ENCODE results near the gene CDCA8. TPM values are rescaled to one million over a fixed set of nuclear protein-coding genes. Genes with fewer than 3 reads are reported as not detected.
"Not testable (repeated sequence)": the region's sequence is repeated elsewhere in the genome, so short reads cannot be mapped to it uniquely, and the experiment has no call there.

Gene CDCA8
- total RNA-seq, 4 donors from 2014 or later = 0.26 to 0.42 (median 0.40) TPM; not detected in 1

DNA sequence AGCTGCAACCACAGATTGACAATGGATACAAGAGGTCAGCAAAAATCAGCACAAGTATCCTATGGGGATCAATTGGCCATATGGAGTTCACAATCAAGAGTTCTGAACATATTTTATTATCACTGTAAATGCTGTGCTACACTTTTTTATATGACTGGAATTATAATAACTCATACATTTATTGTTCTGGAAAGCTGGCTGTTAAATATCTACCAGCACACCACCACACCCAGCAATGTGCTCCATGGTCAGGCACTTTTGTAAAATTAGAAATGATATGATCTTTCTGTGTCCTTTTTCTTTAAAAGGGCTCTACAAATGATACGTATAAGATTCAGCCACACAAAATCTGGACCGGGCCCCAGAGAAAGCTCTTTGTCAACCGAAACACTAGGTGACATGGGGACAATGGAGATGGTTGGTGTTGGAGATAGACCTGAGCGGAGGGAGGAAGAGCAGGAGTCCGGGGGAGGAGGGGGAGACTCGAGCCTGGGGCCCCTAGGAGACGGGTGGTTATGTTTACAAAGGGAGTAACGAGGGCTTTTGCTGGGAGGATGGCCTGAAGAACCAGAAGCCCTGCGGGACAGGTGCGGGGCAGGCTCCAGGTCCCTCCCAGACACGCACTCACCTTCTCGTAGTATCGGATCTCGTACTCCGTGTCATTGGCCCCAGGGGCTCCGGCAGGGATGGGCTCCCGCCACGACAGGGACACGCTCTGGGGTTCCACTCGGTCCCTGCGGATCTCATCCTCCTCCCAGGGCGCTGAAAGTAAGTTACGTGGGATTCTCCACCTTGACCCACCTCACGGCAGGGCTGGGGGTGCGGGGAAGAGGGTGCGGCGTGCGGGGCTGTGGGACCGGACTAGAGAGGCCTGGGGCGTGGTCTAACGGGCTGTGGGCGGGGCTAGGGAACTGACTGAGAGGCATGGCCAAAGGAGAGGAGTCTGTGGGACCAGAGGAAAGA is 42.6 kb downstream of the CDCA8 start:
- 18% methylated on average over 24 of the region's 32 CpGs for WGBS
- no peak for DNase-seq (ENCODE audit: extremely low spot score)
- TF ChIP-seq POLR2AphosphoS5 (IDR thresholded peaks at IDR 0.05) (no peak), EP300 (IDR thresholded peaks at IDR 0.05) (no peak)
- TF ChIP-seq, protein P1, sequence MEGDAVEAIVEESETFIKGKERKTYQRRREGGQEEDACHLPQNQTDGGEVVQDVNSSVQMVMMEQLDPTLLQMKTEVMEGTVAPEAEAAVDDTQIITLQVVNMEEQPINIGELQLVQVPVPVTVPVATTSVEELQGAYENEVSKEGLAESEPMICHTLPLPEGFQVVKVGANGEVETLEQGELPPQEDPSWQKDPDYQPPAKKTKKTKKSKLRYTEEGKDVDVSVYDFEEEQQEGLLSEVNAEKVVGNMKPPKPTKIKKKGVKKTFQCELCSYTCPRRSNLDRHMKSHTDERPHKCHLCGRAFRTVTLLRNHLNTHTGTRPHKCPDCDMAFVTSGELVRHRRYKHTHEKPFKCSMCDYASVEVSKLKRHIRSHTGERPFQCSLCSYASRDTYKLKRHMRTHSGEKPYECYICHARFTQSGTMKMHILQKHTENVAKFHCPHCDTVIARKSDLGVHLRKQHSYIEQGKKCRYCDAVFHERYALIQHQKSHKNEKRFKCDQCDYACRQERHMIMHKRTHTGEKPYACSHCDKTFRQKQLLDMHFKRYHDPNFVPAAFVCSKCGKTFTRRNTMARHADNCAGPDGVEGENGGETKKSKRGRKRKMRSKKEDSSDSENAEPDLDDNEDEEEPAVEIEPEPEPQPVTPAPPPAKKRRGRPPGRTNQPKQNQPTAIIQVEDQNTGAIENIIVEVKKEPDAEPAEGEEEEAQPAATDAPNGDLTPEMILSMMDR (IDR thresholded peaks at IDR 0.05) = no peak
- Histone ChIP-seq H3K9me3 (peaks cover 0 to 5% (median 0%) of the 10 kb centered on the region in 4 donors), H3K36me3 (no peaks in the 10 kb centered on the region), H3K4me3 (no peak overlapping the region), H3K4me1 (no peaks in the 10 kb centered on the region), H3K27ac (replicated peaks in 1 of 4) (no peak overlapping the region), H3K27me3 (peaks cover 0 to 79% (median 7%) of the 10 kb centered on the region in 4 donors)
- intact Hi-C loops (cut with DNase I) = no loop called here

DNA sequence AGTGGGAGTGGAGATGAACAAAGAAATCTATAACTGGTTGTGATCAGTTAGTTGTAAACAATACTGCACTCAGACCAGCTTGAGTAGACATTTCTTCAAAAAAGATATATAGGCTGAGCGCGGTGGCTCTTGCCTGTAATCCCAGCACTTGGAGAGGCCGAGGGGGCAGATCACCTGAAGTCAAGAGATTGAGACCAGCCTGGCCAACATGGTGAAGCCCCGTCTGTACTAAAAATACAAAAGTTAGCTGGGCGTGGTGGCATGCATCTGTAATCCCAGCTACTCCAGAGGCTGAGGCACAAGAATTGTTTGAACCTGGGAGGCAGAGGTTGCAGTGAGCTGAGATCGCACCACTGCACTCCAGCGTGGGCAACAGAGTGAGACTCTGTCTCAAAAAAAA is 45.7 kb downstream of the CDCA8 start:
- WGBS = 62% methylated on average over 7 of the region's 7 CpGs
- H3K4me3 ChIP-seq; H3K9me3 ChIP-seq; H3K27ac ChIP-seq (replicated peaks in 1 of 4); intact Hi-C loops (cut with DNase I); H3K36me3 ChIP-seq; H3K4me1 ChIP-seq; DNase-seq (ENCODE audit: extremely low spot score): not testable (repeated sequence)
- peaks cover 0 to 90% (median 7%) of the 10 kb centered on the region in 4 donors for H3K27me3 ChIP-seq

DNA sequence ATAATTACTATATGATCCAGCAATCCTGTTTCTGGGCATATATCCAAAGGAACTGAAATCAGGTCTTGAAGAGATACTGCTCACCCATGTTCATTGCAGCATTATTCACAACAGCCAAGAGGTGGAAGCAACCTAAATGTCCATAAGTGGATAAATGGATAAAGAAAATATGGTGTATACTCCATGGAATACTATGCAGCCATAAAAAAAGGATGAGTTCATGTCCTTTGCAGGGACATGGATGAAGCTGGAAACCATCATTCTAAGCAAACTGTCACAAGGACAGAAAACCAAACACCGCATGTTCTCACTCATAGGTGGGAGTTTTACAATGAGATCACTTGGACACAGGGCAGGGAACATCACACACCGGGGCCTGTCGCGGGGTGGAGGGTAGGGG is 46.3 kb downstream of the CDCA8 start:
- H3K4me3 ChIP-seq; H3K9me3 ChIP-seq; H3K36me3 ChIP-seq; DNase-seq (ENCODE audit: extremely low spot score); H3K27ac ChIP-seq (replicated peaks in 1 of 4); H3K4me1 ChIP-seq; intact Hi-C loops (cut with DNase I): not testable (repeated sequence)
- 92% methylated on average over 4 of the region's 4 CpGs for WGBS
- peaks cover 0 to 84% (median 4%) of the 10 kb centered on the region in 4 donors for H3K27me3 ChIP-seq

DNA sequence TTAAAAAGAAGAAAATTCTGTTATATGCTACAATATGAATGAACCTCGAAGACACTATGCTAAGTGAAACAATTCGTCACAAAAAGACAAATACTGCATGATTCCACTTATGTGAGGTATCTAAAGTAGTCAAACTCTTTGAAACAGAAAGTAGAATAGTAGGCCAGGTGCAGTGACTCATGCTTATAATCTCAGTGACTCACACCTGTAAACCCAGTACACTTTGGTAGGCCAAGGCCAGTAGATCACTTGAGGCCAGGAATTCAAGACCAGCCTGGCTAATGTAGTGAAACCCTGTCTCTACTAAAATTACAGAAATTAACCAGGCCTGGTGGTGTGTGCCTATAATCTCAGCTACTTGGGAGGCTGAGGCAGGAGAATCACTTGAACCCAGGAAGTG is 46.9 kb downstream of the CDCA8 start:
- no peak for DNase-seq (ENCODE audit: extremely low spot score)
- Histone ChIP-seq H3K36me3 (no peaks in the 10 kb centered on the region), H3K27me3 (peaks cover 0 to 79% (median 4%) of the 10 kb centered on the region in 4 donors), H3K27ac (replicated peaks in 1 of 4) (no peak overlapping the region), H3K4me1 (no peaks in the 10 kb centered on the region), H3K4me3 (no peak overlapping the region), H3K9me3 (peaks cover 0 to 5% (median 0%) of the 10 kb centered on the region in 4 donors)
- WGBS = 92% methylated on average over 2 of the region's 2 CpGs
- intact Hi-C loops (cut with DNase I) = no loop called here
- TF ChIP-seq, protein P1 (IDR thresholded peaks at IDR 0.05) = no peak
- TF ChIP-seq POLR2A (IDR thresholded peaks at IDR 0.05; ENCODE audit: low read depth) (no peak), POLR2AphosphoS5 (IDR thresholded peaks at IDR 0.05) (no peak), EP300 (IDR thresholded peaks at IDR 0.05) (no peak)

DNA sequence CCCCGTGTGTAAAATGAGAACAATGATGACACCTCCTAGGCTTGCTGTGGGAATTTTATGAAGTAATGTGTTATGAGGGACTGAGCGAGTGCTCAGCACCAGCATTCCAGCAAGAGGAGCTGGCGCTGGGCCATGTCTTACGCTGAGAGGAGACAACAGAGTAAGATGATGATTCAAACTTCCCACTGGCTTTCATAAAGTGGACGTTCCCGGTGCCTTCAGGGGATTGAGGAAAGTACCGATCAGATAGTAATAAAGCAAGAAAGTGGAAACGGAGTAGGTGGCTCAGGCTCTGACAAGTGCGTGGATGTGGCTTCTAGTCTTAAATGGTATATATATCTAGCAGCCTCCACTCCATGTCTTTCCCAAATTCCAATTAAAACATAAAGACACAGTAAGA is 48.8 kb downstream of the CDCA8 start:
- DNase-seq (ENCODE audit: extremely low spot score) = no peak
- H3K36me3 ChIP-seq = no peaks in the 10 kb centered on the region
- peaks cover 0 to 77% (median 0%) of the 10 kb centered on the region in 4 donors for H3K27me3 ChIP-seq
- peaks cover 0 to 5% (median under 1%) of the 10 kb centered on the region in 4 donors for H3K9me3 ChIP-seq
- H3K4me3 ChIP-seq = no peak overlapping the region
- TF ChIP-seq POLR2A (IDR thresholded peaks at IDR 0.05; ENCODE audit: low read depth) (no peak), EP300 (IDR thresholded peaks at IDR 0.05) (no peak), POLR2AphosphoS5 (IDR thresholded peaks at IDR 0.05) (no peak)
- TF ChIP-seq, protein P1 (IDR thresholded peaks at IDR 0.05) = no peak
- WGBS = 49% methylated on average over 9 of the region's 9 CpGs
- H3K4me1 ChIP-seq = no peaks in the 10 kb centered on the region
- H3K27ac ChIP-seq (replicated peaks in 1 of 4) = no peak overlapping the region
- intact Hi-C loops (cut with DNase I) = no loop called here

All from esophagus muscularis mucosa (tissue), 4 donors.